NCI-H2171 (cell line): ENCODE results near the gene TIPRL.

Experiments
- DNase-seq: peaks from one replicate; lab custom pipeline; 2025; lab: John Stamatoyannopoulos, UW

TIPRL gene

DNA sequence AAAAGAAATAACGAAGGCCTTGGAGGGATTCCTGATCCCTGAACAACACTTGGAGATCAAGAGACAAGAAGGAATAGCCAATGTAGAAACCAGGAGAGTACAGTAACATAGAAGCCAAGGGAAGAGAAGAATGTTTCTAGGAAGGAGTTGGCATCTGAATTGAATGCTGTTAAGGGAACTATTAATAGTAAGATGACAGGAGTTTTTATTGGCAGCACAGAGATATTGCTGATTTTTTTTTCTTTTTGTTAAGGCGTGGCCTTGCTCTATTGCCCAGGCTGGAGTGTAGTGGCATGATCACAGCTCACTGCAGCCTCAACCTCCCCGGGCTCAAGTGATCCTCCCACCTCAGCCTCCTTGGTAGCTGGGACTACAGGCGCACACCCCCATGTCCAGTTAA, 37.4 kb downstream of the TIPRL start:
- no peak for DNase-seq

DNA sequence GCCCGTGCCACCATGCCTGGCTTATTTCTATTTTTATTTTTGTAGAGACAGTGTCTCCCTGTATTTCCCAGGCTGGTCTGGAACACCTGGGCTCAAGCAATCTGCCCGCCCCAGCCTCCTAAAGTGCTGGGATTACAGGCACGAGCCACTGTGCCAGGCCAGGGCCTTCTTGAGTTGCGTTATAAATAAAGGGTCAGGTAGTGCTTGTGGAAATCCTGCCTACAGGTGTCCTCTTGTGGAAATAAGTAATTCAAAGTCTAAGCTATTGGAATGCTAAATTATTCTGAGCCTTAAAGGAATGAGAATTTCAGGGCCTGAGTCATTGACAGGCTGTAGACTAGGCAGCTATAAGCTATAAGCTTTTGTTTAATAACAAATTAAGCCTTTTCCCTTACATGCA, 38.9 kb downstream of the TIPRL start:
- DNase-seq: no peak

DNA sequence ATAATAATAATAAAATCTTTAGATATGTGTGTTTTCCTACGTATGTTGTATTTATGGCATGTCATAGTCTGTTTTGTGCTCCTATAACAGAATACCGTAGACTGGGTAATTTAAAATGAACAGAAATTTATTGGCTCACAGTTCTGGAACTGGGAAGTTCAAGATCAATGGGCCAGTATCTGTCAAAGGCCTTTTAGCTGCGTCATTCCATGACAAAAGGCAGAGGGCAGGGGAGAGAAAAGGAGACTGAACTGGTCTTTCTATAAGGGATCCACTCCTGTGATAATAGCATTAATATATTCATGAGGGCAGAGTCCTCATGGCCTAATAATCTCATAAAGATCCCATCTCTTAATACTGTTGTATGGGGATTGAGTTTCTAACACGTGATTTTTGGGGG, 39.9 kb downstream of the TIPRL start:
- DNase-seq: no peak

DNA sequence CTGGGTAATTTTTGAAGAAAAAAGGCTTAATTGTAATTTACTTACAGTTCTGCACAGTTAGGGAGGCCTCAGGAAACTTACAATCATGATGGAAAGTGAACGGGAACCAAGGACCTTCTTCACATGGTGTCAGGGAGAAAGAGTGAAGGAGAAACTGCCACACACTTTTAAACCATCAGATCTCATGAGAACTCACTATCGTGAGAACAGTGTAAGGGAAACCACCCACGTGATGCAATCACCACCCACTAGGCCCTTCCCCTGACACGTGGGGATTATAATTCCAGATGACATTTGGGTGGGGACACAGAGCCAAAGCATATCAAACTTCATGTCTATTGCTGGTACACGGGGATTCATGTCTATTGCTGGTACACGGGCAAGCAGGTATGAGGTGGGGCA, 41.7 kb downstream of the TIPRL start:
- DNase-seq: no peak

DNA sequence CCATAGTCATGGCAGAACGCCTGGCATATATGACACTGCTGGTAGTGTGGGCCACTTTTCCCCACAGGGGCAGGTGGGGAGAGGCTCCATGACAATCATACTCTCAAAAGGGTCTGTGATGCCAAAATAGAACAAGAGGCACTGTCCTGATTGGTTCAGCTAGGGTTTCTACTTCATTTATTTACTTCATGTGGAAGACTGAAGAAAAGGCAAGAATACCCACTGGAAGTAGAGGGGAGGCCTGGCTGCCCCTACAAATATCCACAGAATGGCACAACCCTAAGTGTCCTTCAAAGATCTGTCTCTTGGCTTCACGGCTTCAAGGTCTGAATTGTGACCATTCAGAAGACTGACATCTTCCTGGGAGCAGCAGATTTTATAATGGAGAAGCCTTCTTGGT, 42.5 kb downstream of the TIPRL start:
- no peak for DNase-seq

DNA sequence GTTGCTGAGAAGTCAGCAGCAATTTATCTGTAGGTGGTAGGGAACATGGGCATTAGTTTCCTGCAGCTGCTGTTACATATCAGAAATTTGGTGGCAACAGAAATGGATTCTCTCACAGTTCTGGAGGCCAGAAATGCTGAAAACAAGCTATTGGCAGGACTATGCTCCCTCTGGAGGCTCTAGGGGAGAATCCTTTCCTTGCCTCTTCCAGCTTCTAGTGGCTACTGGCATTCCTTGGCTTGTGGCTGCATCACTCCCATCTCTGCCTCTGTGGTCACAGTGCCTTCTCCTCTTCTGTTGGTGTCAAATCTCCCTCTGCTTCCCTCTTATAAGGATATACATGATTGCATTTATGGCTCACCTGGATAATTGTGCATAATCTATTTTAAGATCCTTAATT, 44.5 kb downstream of the TIPRL start:
- DNase-seq: no peak

DNA sequence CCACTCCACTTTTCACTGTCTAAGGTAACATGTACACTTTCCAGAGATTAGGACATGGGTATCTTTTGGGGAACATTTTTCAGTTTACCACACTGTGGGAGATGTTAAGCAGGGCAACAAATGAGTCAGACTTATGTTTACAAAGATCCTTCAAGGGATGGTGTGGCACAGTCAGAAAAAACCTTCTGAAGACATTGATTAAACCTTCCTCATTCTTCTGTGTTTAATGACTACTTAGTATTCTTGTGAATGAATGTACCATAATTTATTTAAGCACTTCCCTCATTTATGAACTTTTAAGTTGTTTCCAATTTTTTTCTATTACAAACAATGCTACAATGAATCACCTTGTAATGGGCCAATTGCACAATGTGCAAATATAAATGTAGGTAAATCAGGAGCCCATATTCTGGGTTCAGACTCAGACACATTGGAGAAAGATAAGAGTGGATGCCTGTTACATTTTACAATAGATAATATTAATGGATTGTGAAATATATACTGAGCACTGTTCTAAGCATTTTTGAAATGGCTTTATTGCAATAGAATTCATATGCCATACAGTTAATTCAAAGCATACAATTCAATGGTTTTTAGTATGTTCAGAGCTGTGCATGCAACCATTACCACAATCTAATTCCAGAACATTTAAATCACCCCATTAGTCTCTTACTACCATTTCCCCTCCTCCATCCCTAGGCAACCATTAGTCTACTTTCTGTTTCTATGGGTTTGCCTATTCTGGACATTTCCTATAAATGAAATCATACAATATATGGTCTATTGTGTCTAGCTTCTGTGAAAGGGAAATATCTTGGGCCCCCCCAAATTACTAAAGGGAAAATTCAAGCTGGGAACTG, 45.1 kb downstream of the TIPRL start:
- DNase-seq: no peak

DNA sequence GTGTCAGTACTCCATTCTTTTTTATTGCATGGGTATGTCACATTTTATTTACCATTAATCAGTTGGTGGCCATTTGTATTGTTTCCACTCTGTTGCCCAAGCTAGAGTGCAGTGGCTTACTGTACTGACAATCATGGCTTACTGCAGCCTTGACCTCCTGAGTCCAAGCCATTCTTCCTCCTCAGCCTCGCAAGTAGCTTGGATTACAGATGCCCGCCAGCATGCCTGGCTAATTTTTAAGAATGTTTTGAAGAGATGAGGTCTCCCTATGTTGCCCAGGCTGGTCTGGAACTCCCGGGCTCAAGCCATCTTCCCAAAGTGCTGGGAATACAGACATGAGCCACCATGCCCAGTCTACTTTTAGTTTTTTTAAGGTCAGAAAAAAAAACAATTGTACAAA, 46.2 kb downstream of the TIPRL start:
- DNase-seq: no peak

DNA sequence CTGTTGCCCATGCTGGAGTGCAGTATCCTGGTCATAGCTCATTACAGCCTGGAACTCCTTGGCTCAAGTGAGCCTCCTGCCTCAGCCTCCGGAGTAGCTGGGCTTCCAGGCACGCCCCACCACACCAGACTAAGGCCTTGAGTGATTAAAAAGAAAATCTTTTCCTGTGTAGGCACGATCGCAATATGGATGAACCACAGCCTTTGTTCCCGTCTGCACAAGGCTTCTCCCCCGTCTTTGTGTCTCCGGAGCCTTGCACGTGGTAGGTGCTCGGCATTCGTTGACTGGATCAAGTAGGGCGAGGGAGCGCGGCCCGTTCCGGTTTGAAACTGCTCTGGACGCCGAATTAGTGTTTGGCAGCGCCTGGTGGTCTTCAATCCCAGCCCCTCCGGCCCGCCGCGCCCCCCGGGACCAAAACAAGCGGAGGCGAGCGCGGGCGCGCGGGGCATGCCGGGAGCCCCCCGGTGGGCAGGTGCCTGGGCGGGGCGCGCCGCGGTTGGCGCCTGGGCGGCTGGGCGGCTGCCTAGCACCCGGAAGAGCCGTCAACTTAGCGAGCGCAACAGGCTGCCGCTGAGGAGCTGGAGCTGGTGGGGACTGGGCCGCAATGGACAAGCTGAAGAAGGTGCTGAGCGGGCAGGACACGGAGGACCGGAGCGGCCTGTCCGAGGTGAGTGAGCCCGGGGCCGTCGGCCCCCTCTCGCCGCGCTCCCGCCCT, 46.9 kb downstream of the TIPRL start, which contains the start of gene SFT2D2:
Gene SFT2D2, plus strand, starts transcription at position 529 of the 715 bp plus-strand sequence. Its CDS starts 76 bp downstream, at position 605.
- DNase-seq: peak; percentile 84

DNA sequence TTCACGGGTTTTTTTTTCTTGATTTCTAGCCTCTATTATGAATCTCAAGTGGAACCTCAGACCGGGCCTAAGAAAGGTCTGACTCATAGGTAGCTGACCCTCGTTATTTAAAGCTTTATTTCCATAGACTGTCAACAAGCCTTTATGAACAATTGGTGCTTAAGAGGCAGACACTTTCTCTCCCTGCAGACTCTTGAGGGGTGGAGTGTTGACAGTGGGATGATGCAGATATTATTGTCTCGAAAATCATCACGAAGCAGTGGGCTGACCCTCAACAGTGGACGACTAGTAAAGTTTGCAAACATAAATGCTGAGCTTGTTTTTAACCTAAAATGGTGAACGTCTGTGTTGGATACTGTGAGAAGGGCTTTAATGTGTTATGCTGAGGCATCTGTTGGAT, 48.9 kb downstream of the TIPRL start:
- DNase-seq: no peak

DNA sequence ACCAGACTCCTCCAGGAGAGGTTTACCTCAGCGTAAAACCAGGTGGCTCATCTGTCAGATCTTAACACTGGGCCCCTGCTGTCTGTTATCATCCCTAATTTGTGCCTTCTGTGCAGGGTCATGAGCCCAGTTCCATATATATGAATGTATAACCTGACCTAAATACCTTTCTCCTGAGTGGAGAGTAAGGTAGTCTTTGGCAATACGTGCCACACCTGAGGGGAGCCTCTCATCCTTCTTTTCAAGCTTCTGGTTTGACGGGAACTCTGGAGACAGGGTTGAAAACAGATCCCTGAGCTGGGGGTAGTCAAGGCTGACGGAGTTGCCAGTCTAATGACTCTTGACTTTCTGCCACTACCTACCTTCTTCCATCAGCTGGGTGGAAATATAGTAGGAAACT, 51.1 kb downstream of the TIPRL start:
- DNase-seq: no peak

DNA sequence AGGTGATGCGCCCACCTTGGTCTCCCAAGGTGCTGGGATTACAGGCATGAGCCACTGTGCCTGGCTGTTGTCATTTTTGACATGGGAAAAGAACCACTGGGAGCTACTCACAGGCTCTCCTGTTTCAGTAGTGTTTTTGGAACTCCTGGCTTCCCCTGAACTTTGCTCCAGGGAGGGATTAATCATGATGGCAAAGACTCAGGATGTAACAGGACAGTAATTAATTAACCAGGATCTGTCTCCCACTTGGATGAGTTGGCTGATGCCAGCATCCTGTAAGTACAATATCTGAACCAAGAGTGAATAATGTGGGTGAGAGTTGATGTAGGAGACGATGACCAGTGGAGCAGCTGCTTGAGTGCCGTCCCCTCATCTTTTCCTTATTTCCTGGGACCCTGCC, 51.9 kb downstream of the TIPRL start:
- no peak for DNase-seq

DNA sequence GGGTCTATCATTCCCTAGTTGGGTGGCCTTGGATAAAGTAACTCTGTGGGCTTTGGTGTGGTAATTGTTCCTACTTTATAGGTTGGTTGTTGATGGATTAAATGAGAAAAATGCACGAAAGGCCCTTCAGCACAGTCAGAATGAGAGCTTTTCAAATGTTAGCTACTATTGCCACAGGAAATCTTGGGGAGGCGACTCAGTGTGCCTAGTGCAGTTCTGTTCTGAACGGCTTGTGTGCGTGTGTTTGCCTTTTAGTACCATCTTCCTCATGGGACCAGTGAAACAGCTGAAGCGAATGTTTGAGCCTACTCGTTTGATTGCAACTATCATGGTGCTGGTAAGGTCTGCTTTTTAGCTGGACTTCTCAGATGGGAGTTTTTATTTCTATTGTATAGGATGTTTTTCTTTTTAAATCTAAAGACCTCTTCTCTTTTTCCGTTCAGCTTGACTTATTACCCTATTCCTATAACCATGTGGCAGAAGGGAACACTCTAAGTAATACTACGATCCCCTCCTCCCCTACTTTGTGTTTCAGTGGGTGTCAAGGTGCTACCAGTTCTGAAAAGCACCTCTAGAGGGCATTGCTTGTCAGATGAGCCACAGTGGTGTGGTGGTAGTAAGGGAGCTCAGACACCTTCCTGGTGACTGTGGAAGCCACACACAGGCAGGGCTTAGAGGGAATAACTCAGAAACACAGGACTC, 56.2 kb downstream of the TIPRL start:
- DNase-seq: no peak

DNA sequence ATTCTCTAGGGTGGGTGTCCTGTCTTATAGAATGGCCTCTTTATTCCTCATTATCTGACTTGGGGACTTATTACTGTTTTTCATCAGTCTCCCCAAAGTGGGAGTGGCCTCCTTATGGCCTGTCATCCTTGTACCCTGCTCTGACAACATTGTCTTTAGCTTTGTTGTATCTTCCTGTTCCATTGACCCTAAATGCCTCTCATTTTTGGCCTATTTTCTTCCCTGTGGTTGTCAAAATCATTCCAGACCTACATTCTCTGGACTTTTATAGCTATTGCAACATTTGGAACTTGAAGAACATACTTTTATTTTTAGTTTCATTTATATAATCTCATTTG, 56.8 kb downstream of the TIPRL start:
- no peak for DNase-seq

DNA sequence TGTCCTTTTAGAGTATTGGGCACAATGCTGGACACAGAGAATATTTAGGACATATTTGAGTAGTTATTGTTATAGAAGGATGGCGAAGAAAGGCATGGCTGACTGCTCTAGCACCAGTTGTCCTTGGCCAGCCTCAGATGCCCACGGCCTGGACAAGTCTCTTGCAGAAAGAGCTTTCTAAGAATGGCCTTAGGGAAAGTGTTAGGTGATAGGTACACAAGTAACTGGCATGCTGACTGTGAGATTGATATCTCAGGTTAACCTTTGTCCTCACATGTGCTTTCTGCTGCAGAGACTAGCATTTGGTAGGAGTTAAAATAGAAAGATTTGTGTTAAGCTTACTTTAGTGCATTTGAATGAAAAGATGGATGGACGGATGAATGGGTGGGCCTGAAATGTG, 57.2 kb downstream of the TIPRL start:
- no peak for DNase-seq

DNA sequence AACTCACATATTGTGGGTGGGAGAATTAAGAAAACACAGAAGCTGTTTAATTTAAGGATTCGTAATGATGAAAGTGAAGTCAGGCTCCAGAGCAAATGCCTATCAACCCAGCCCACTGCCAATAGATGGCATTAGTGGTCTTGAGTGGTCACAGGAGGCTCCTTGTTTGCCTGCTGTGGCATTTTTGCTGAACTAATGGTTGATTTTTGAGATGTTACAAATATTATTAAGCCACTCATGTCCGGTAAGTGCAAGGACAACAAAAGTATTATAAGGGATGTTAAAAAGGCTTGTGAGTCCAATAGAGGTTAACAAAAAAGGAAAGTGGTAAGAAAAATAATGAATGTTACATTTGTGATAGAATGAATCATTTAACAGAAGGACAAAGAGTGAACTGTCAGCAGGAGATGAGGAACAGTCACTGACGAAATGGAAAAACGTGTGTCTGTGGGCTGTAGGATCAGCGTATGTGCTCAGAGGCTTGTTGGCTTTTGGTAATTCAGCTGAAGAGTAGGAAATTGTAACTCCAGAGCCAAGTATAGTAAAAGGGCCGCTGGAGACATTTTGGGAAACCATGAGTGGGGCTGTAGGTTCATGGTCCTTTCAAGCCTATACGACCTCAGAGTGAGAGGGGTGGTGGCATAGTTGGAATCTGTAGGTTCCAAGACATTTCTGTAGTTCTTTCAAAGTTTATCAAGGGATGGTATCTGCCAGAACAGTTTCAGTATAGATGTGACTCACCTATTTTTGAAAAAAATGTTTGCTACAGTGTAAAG, 58.3 kb downstream of the TIPRL start:
- no peak for DNase-seq

DNA sequence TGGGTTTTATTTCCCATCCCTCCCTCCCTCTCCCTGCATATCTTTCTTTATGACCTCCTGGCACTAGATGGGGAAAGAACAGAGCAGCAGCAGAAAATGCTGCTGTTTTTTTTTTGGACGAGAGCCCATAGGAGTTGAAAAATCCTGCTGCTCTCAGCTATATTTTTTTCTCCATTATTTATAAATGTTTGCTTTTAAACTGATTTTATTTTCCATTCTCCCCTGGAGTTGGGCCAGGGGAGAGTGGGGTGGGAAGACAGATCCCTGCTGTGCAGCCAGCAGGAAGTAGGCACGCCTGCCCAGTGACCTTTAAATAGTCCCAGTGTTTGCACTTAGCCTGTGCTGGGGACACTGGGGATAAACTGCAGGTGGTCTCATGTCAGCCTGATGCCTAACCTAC, 64.4 kb downstream of the TIPRL start:
- DNase-seq: no peak

DNA sequence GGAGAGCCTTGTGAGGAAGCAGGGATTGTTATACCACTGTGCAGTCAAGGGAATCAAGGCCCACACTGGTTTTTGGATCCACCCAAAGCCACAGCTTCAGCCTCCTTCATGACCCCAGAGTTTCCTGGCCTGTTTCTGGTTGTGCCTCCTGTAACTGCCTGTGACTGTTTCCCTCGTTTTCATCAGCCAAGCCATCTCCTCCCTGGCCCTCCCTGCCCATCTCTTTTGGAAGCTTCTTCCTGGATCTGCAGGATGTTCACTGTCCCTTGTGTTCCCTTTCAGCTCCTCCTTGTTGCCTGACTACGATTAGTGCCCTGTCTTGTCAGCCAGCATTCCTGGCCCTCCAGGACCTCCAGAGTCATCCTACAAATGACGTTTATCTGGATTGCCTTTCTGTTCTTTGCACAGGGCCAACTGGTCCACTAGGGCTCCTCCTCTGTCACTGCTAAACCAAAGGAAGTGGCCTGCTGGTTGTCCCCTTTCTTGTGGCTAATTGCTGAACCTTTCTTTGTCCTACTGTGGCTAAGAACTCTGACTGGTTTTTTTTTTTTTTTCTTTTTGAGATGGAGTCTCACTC, 65.0 kb downstream of the TIPRL start:
- no peak for DNase-seq

DNA sequence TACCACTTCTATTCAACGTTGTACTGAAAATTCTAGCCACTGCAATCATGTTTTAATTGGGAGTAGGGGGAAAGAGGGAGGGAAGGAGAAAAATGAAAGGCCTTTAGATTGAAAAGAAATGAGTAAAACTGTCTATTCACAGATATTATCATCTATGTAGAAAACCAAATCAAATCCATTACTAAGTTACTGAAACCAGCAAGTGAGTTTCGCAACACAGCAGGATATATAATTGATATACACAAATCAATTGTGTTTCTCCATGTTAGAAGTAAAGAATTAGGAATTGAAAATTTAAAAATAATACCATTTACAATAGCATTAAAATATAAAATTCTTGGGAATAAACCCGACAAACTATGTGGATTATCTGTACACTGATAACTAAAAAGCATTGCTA, 66.3 kb downstream of the TIPRL start:
- DNase-seq: no peak

DNA sequence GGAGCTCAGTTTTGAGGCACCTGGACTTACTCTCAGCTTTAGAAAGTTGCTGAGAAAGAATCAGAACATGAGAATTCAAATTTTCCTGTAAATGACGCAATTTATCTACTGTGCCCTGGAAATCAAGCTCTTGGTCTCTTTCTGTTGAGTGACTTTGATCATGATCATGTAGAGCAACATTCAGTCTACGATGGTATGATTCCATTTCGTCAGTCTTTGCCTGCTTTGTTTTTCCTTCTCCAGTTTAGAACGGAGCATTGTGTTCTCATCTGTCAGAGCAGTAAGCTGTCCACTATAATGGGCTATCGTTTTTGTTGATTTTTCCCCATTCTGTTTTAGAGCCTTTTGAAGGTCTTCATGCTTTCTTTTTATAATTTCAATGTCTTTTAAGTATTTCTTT, 67.7 kb downstream of the TIPRL start:
- DNase-seq: no peak
